ENCODE results near the gene SLFN5. TPM values are rescaled to one million over a fixed set of nuclear protein-coding genes. Genes with fewer than 3 reads are reported as not detected.
"Not testable (repeated sequence)": the region's sequence is repeated elsewhere in the genome, so short reads cannot be mapped to it uniquely, and the experiment has no call there.

Gene SLFN5
- total and polyA plus RNA-seq, 7 donors: 1.7 to 23.7 (median 14.5) TPM

DNA sequence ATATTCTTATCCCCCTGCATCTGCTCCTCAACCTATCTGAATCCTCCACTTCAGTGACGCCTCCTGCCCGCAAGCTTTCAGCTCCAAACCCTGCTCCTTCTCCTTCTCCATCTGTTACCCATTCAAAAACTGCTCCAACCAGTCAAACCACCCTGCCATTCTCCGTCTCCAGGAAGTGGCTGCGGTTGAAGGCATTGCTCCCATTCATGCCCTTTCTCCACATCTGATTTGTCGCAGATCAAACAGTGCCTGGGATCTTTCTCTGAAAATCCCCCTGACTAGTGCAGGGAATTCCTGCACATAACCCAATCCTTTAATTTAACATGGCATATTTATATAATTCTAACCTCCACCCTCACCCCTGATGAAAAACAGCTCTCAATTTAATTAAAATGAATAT, 56.3 kb downstream of the SLFN5 start:
- TF ChIP-seq, protein P1, sequence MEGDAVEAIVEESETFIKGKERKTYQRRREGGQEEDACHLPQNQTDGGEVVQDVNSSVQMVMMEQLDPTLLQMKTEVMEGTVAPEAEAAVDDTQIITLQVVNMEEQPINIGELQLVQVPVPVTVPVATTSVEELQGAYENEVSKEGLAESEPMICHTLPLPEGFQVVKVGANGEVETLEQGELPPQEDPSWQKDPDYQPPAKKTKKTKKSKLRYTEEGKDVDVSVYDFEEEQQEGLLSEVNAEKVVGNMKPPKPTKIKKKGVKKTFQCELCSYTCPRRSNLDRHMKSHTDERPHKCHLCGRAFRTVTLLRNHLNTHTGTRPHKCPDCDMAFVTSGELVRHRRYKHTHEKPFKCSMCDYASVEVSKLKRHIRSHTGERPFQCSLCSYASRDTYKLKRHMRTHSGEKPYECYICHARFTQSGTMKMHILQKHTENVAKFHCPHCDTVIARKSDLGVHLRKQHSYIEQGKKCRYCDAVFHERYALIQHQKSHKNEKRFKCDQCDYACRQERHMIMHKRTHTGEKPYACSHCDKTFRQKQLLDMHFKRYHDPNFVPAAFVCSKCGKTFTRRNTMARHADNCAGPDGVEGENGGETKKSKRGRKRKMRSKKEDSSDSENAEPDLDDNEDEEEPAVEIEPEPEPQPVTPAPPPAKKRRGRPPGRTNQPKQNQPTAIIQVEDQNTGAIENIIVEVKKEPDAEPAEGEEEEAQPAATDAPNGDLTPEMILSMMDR (IDR thresholded peaks at IDR 0.05): no peak
- DNase-seq (no peak), ATAC-seq (no peak)
- intact Hi-C loops (cut with DNase I): no loop called here
- Histone ChIP-seq H3K9me3 (no peaks in the 10 kb centered on the region), H3K36me3 (ENCODE audit: insufficient read depth in 1 of 2, low read depth in 1 of 2) (no peaks in the 10 kb centered on the region), H3K4me3 (no peak overlapping the region), H3K27me3 (ENCODE audit: insufficient read depth in 3 of 3, low read length in 2 of 3) (no peaks in the 10 kb centered on the region), H3K27ac (no peak overlapping the region), H3K4me1 (no peaks in the 10 kb centered on the region)
- 59 to 73% (median 72%) methylated on average over 5 of the region's 5 CpGs for WGBS, 3 donors

DNA sequence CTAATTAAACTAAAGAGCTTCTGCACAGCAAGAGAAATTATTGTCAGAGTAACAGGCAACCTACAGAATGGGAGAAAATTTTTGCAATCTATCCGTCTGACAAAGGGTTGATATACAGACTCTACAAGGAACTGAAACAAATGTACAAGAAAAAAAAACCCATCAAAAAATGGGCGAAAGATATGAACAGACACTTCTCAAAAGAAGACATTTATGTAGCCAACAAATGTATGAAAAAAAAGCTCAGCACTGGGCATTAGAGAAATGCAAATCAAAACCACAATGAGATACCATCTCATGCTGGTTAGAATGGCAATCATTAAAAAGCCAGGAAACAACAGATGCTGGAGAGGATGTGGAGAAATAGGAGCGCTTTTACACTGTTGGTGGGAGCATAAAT, 66.5 kb downstream of the SLFN5 start:
- intact Hi-C loops (cut with DNase I); DNase-seq; ATAC-seq; H3K4me1 ChIP-seq; H3K9me3 ChIP-seq; H3K27me3 ChIP-seq (ENCODE audit: insufficient read depth in 3 of 3, low read length in 2 of 3); H3K27ac ChIP-seq; H3K36me3 ChIP-seq (ENCODE audit: insufficient read depth in 1 of 2, low read depth in 1 of 2); H3K4me3 ChIP-seq: not testable (repeated sequence)
- WGBS, 3 donors: 53 to 82% (median 79%) methylated on average over 3 of the region's 3 CpGs

DNA sequence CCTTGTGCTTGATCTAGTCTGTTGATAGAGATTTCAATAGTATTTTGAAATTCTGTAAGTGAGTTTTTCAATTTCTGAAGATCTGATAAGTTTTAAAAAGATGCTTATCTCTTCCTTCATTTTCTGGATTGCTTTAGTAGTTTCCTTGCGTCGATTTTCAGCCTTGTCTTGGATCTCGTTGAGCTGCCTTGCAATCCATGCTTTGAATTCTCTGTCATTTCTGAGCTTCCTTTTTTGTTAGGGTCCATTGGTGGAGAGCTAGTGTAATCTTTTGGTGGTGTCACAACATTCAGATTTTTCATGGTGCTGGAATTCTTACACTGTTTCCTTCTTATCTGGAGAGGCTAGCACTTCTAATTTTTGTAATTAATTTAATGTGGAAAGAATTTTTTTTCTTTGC, 69.5 kb downstream of the SLFN5 start:
- Histone ChIP-seq H3K27me3 (ENCODE audit: insufficient read depth in 3 of 3, low read length in 2 of 3) (no peaks in the 10 kb centered on the region), H3K4me3 (no peak overlapping the region), H3K36me3 (ENCODE audit: insufficient read depth in 1 of 2, low read depth in 1 of 2) (no peaks in the 10 kb centered on the region), H3K9me3 (no peaks in the 10 kb centered on the region), H3K27ac (no peak overlapping the region), H3K4me1 (peaks cover 19% of the 10 kb centered on the region)
- intact Hi-C loops (cut with DNase I): loop anchor here (2.0 to 10.0 kb wide), 5 partner anchors 60 to 432 kb away; partner anchors contain the start of genes SLFN11 (in 1 of the 2), SLFN12 (in 1 of the 2) and SLFN5 (in 1 of the 2)
- ATAC-seq: no peak
- WGBS, 3 donors: 63 to 73% (median 64%) methylated on average over 3 of the region's 3 CpGs
- DNase-seq: no peak
- TF ChIP-seq, protein P1 (IDR thresholded peaks at IDR 0.05): no peak

DNA sequence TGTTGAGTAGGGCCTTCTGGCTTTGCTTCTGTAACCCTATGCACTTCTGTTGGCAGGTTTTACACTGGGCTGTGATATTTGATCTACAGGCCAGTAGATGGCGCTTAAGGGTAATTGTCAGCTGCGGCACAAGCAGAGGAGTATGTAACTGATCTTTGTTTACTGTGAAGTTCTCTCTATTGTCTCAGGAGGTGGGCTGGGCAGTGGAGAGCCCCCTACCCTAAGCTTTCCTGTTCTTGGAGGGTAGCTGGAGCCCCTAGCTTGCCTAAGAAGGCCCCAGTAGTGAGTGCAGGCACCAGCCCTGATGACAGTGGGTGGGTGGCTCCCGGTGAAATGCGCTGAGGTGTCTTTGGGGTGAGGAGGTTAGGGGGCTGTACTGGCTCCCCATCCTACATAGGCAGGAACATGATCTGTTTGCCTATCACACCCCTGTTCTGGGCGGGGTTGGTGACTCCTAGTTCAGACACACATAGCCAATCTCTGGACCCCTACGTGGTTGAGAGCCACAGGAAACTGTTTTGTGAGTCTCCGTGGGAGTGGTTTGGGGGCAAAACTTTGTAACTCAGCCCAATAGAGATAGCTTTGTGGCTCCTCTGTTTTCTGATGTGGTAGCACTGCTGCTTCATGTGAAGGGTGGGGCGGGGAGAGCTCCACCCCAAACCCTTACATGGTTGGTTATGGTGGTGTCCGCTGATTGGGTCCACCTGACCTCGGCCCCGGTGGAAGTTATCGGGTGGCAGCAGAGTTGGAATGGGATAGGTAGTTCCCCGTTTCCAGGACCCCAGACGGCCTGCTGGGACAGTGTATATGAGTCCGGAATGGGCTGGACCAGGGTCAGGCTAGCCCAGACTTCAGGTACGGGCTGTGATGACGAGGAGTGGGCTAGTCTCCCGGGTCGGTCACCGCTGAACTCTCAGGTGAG, 70.2 kb downstream of the SLFN5 start:
- H3K4me1 ChIP-seq: peaks cover 22% of the 10 kb centered on the region
- 7 to 11% (median 8%) methylated on average over 20 of the region's 20 CpGs for WGBS, 3 donors
- peak overlapping the region; percentile 63 for H3K4me3 ChIP-seq
- intact Hi-C loops (cut with DNase I): loop anchor here (2.0 to 10.0 kb wide), 5 partner anchors 59 to 432 kb away; partner anchors contain the start of genes SLFN11 (in 1 of the 2), SLFN12 (in 1 of the 2) and SLFN5 (in 1 of the 2)
- peak; percentile 24 to 69 for DNase-seq
- peak overlapping the region; percentile 84 for H3K27ac ChIP-seq
- TF ChIP-seq, protein P1 (IDR thresholded peaks at IDR 0.05): peak; percentile 81
- no peaks in the 10 kb centered on the region for H3K36me3 ChIP-seq (ENCODE audit: insufficient read depth in 1 of 2, low read depth in 1 of 2)
- peak; percentile 79 to 86 (median 84) for ATAC-seq
- H3K9me3 ChIP-seq: no peaks in the 10 kb centered on the region
- no peaks in the 10 kb centered on the region for H3K27me3 ChIP-seq (ENCODE audit: insufficient read depth in 3 of 3, low read length in 2 of 3)

DNA sequence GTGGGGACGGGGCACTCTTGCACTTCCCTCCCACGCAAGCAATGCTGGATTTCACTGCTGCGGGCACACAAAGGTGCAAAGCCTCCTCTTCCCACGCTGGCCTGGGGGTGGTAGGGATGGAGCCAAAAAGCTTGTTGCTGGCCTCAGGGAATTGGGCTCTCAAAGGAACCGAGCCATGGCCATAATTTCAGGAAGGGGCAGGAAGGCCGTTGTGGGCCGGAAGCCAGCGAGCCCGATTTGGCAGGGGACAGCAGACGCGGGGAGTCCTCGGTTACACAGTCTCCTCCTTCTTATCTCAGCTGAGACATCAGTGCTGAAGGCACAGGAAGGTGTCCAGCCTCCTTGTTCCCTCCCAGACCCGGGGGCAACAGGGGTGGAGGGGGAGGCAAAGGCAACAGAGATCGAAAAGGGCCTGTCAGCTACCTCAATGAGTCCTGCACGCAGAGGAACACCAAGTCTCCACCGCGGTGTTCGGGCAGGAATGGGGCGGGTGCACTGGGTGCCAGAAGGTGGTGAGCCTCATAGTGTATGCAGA, 71.1 kb downstream of the SLFN5 start:
- Histone ChIP-seq H3K27me3 (ENCODE audit: insufficient read depth in 3 of 3, low read length in 2 of 3) (no peaks in the 10 kb centered on the region), H3K9me3 (no peaks in the 10 kb centered on the region), H3K4me3 (peak overlapping the region; percentile 63), H3K36me3 (ENCODE audit: insufficient read depth in 1 of 2, low read depth in 1 of 2) (no peaks in the 10 kb centered on the region), H3K4me1 (peaks cover 22% of the 10 kb centered on the region), H3K27ac (peak overlapping the region; percentile 84)
- WGBS, 3 donors: 13 to 26% (median 16%) methylated on average over 19 of the region's 19 CpGs
- TF ChIP-seq, protein P1 (IDR thresholded peaks at IDR 0.05): no peak
- intact Hi-C loops (cut with DNase I): loop anchor here (1.0 to 10.0 kb wide), 6 partner anchors 58 to 431 kb away; partner anchors contain the start of genes SLFN11 (in 1 of the 2), SLFN12 (in 1 of the 2) and SLFN5 (in 1 of the 2)
- ATAC-seq (peak in 3 of 4 donors; percentile 14 to 48 (median 34)), DNase-seq (peak; percentile 54 to 73)
